Articular chondrocyte of knee joint (primary cell): ENCODE results near the gene DMXL1. TPM values are rescaled to one million over a fixed set of nuclear protein-coding genes. Genes with fewer than 3 reads are reported as not detected.

Source experiments
- small RNA-seq: library from RNA; depleted of rRNA; stranded (forward); fragments of <200 nt; gene quantifications from one replicate; pipeline ENCODE3, GENCODE V24; 2012
- total RNA-seq: library from RNA; depleted of rRNA; stranded (reverse); fragments of >200 nt; gene quantifications from 2 replicates; pipeline ENCODE4 v1.2.3, GENCODE V29; 2012

DMXL1 gene
- 61.4 and 63.2 TPM in 2 replicates for total RNA-seq

GRCh38 chr5:119070828-119071560 lies at the start of gene DMXL1:
DMXL1 (plus strand) TSS chr5:119071087; CDS start chr5:119071570, 483 bp downstream.

Small RNAs within 50 kb of the gene (small RNA-seq; reads per million reads assigned to genes)
- gene LAMTOR3P2 (not detected), gene MIR5706 (not detected), gene RNU6-701P (not detected)

Other genes with a start within 250 kb of the DMXL1 start
- gene DTWD2, start 82.5 kb upstream of the DMXL1 start, total RNA-seq, result 7.3 and 8.0 TPM in 2 replicates